CD4-positive, CD25-positive, alpha-beta regulatory T cell (primary cell): ENCODE data around the gene CA5A. TPM values are rescaled to one million over a fixed set of nuclear protein-coding genes. Genes with fewer than 3 reads are reported as not detected.

ENCODE experiments used
- ATAC-seq, 2 donors: fragments of 150-1000 bp; cut with Tn5 transposase; one replicate each; pipeline ENCODE4 v1.10.0; 2021; ENCODE audit warnings: low read depth in 2 of 2, moderate number of reproducible peaks in 2 of 2, moderate library complexity in 1 of 2
- DNase-seq, 3 donors: peaks; one replicate each; pipeline versions ENCODE4 v3.0.0 to v3.0.0-alpha.2; 2012 to 2022; ENCODE audit warnings: mixed read lengths in 1 of 3
- H3K27ac ChIP-seq: one replicate; pipeline ENCODE4 v1.7.0; 2013; ENCODE audit warnings: mild to moderate bottlenecking, low read length; ENCODE audit not compliant: insufficient read depth, poor library complexity, severe bottlenecking
- H3K27me3 ChIP-seq: one replicate; pipeline ENCODE4 v1.7.0; 2013; ENCODE audit warnings: low read length; ENCODE audit not compliant: control insufficient read depth, insufficient read depth
- H3K36me3 ChIP-seq: one replicate; pipeline ENCODE4 v1.7.0; 2013; ENCODE audit warnings: mild to moderate bottlenecking, low read length, moderate library complexity; ENCODE audit not compliant: control insufficient read depth, insufficient read depth
- H3K4me1 ChIP-seq: 2 replicates; pipeline ENCODE4 v1.7.0; 2013; ENCODE audit warnings: mild to moderate bottlenecking, low read length; ENCODE audit not compliant: insufficient read depth, control insufficient read depth, poor library complexity, severe bottlenecking
- H3K4me3 ChIP-seq: one replicate; pipeline ENCODE4 v1.7.0; 2013; ENCODE audit warnings: low read depth, mild to moderate bottlenecking, low read length, moderate library complexity
- H3K9me3 ChIP-seq, 2 experiments: 1 replicate in 1 of 2; 2 replicates in 1 of 2; pipeline ENCODE4 v1.7.0; 2013; ENCODE audit warnings: low read length in 2 of 2, mild to moderate bottlenecking in 1 of 2, moderate library complexity in 1 of 2; ENCODE audit not compliant: control insufficient read depth in 2 of 2
- H3K27ac Mint-ChIP-seq, 3 donors: one replicate each; pipeline ENCODE4 v1.8.0; 2020 to 2022; ENCODE audit warnings: mild to moderate bottlenecking in 3 of 3, mixed read lengths in 3 of 3, moderate library complexity in 2 of 3
- H3K27me3 Mint-ChIP-seq: one replicate; pipeline ENCODE4 v1.8.0; 2022; ENCODE audit warnings: mild to moderate bottlenecking, mixed read lengths
- H3K36me3 Mint-ChIP-seq: one replicate; pipeline ENCODE4 v1.8.0; 2020; ENCODE audit warnings: mixed read lengths
- H3K4me1 Mint-ChIP-seq, 4 donors: one replicate each; pipeline ENCODE4 v1.8.0; 2020 to 2022; ENCODE audit warnings: mixed read lengths in 4 of 4, mild to moderate bottlenecking in 1 of 4
- H3K4me3 Mint-ChIP-seq, 4 donors: one replicate each; pipeline ENCODE4 v1.8.0; 2020 to 2022; ENCODE audit warnings: mild to moderate bottlenecking in 4 of 4, mixed read lengths in 4 of 4, moderate library complexity in 3 of 4
- H3K9me3 Mint-ChIP-seq, 7 donors: one replicate each; pipeline ENCODE4 v1.8.0; 2020 to 2022; ENCODE audit warnings: mixed read lengths in 7 of 7, mild to moderate bottlenecking in 3 of 7, moderate library complexity in 2 of 7
- polyA plus RNA-seq, 4 donors: library from polyadenylated mRNA; unstranded; fragments of 300-500 nt; fragmentation: Illumina TruSeq; gene quantifications; one replicate each; pipeline ENCODE4 v1.2.3, GENCODE V29; 2021
- total RNA-seq: library from RNA; stranded (reverse); gene quantifications from one replicate; pipeline ENCODE4 v1.2.3, GENCODE V29; 2022

CA5A gene
- total and polyA plus RNA-seq, 5 donors from 2014 or later: not detected

DNA sequence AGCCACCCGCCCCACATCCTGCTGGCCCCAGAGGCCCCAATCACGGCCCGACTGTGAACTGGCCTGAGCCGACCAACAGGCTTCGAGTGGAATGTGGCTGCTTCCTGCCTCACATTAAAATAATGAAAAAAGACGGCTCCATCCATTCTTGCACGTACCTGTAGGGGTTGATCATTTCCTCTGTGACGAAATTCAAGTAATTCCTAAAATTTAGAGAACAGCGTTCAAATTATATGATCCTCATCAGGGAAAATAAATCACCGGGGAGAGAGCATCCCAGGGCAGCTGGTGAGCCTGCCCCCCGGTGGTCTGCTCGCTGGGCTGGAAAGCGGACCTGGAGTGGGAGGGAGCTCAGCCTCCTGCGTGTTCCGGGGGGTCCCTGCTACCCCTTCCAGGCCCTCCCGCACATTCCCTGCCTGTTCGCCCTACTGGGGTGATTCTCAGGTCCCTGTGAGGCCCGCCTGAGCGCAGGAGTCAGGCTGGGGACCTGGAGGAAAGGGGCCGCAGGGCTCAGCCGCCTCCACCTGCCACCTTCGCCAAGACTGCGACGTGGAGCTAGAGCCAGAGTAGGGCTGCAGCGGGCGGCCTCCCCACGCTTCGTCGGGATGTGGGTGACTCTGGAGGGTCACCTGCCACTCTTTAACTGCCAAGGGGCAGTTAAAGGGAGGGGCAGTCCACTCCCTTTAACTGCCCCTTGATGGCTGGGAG lies 95.9 kb downstream of the CA5A start:
- H3K4me1 ChIP-seq: no peaks in the 10 kb centered on the region
- no peak overlapping the region for H3K4me3 Mint-ChIP-seq
- peaks cover 0 to 13% (median 4%) of the 10 kb centered on the region in 4 donors for H3K4me1 Mint-ChIP-seq
- no peak overlapping the region for H3K4me3 ChIP-seq
- no peaks in the 10 kb centered on the region for H3K27me3 ChIP-seq
- no peaks in the 10 kb centered on the region for H3K27me3 Mint-ChIP-seq
- H3K36me3 ChIP-seq: peaks cover 48% of the 10 kb centered on the region
- no peak for ATAC-seq
- H3K9me3 ChIP-seq: no peaks in the 10 kb centered on the region
- H3K36me3 Mint-ChIP-seq: peaks cover 7% of the 10 kb centered on the region
- no peak overlapping the region for H3K27ac ChIP-seq
- DNase-seq: no peak
- H3K27ac Mint-ChIP-seq: peak overlapping the region in 1 of 3 donors; percentile 92
- no peaks in the 10 kb centered on the region for H3K9me3 Mint-ChIP-seq

DNA sequence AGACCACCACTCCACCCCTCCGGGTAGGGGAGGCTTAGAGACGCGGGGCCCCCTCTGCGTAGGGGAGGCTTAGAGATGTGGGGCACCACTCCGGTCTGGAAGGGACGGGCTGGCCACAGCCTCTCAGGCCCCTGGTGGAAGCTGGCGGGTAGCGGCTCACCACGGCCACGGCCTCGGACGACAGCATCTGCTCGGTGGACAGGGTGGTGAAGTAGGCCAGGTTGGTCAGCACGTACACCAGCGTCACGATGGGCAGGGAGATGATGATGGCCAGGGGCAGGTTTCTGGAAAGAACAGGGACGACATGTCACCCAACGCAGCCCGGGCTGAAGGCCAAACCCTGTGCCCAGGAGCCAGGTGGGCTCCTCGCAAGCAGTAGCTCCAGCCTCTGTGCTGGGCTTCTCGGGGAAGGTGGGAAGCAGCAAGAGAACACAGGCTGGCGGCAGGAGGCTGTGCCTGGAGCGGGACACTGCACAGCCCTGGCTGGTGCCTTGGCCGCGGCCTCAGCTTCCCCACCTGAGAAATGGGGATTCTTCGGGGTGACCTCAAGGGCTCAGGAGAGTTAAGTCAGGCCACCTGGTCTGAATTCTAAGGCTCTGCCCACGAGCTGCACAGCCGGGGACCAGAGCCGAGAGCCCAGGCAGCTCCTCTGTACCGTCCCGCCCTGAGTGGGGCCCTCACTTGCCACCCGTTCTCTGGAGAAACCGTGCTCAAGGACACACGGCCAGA lies 96.6 kb downstream of the CA5A start:
- Histone ChIP-seq H3K27ac (no peak overlapping the region), H3K27me3 (no peaks in the 10 kb centered on the region), H3K36me3 (peaks cover 53% of the 10 kb centered on the region), H3K4me3 (no peak overlapping the region), H3K4me1 (no peaks in the 10 kb centered on the region), H3K9me3 (no peaks in the 10 kb centered on the region)
- peaks cover 7% of the 10 kb centered on the region for H3K36me3 Mint-ChIP-seq
- ATAC-seq (no peak), DNase-seq (no peak)
- no peaks in the 10 kb centered on the region for H3K27me3 Mint-ChIP-seq
- H3K9me3 Mint-ChIP-seq: no peaks in the 10 kb centered on the region
- no peak overlapping the region for H3K4me3 Mint-ChIP-seq
- H3K27ac Mint-ChIP-seq: peak overlapping the region in 1 of 3 donors; percentile 29
- H3K4me1 Mint-ChIP-seq: peaks cover 0 to 11% (median 4%) of the 10 kb centered on the region in 4 donors

DNA sequence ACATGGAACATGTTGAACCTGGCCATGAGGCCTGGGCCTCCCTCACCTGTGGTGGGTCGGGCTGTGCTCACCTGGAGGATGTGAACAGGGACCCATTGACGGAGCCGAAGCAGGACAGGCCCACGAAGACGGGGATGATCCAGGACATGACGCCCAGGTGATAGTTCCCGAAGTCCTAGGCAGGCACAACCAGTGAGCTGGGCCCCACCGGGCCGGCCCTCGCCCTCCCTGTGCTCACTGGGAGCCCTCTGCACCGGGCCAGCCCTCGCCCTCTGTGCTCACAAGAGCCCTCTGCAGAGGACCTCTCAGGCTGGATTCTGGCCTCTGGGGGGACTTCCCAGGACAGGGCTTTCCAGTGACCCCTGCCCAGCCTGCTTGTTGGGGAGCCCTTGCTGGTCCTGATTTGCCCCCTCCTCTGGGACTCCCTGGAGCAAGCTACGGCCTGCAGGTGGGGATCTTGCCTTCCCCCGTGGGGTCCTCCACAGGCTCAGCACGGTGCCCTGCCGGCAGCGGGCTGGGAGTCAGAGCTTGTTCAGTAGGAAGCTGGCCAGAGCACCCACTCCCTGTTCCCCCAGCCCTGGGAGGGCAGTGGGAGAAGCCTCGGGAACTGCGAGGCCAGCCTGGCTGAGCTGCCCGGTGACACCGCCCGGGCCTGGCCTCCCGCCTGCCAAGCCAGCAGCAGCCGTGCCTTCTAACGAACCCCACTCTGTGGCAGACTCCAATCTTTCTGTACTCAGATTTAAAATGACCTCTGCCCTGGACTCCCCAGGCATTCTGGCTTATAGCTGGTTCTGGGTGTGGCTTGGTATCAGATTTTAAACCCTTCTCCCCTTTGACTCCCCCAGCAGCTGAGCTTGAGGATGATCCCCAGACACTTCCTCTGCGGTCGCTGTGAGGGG lies 97.4 kb downstream of the CA5A start:
- Mint-ChIP-seq H3K27ac (no peak overlapping the region), H3K4me3 (no peak overlapping the region), H3K9me3 (no peaks in the 10 kb centered on the region), H3K36me3 (peaks cover 7% of the 10 kb centered on the region), H3K27me3 (no peaks in the 10 kb centered on the region), H3K4me1 (peaks cover 0 to 10% (median 4%) of the 10 kb centered on the region in 4 donors)
- ATAC-seq: no peak
- Histone ChIP-seq H3K4me1 (no peaks in the 10 kb centered on the region), H3K27me3 (no peaks in the 10 kb centered on the region), H3K36me3 (peaks cover 60% of the 10 kb centered on the region), H3K9me3 (no peaks in the 10 kb centered on the region), H3K27ac (no peak overlapping the region), H3K4me3 (no peak overlapping the region)
- DNase-seq: no peak

Other genes with a start within 250 kb of the CA5A start
- gene KLHDC4, start 170.5 kb downstream of the CA5A start, total RNA-seq: 104 TPM
- gene KLHDC4, start 170.5 kb downstream of the CA5A start, polyA plus RNA-seq: 10 to 100 TPM; 17.0 to 23.0 (median 17.4) TPM
- 111 TPM for gene SLC7A5, start 67.0 kb downstream of the CA5A start, total RNA-seq
- gene SLC7A5, start 67.0 kb downstream of the CA5A start, polyA plus RNA-seq: 10 to 100 TPM; 10.3 to 13.3 (median 11.9) TPM
- 114 TPM for gene BANP, start 14.9 kb upstream of the CA5A start, total RNA-seq
- gene BANP, start 14.9 kb upstream of the CA5A start, polyA plus RNA-seq: 10 to 100 TPM; 20.4 to 27.6 (median 25.9) TPM